HG02840 (cell line): ENCODE measurements around the gene ARL6IP5.

Experiments
- ATAC-seq: cut with Tn5 transposase; IDR thresholded peaks from one replicate; pipeline ENCODE4 v1.9.1; 2021; ENCODE audit warnings: mild to moderate bottlenecking, moderate library complexity, moderate number of reproducible peaks; ENCODE audit not compliant: unreplicated experiment, low FRiP score

Gene ARL6IP5

DNA sequence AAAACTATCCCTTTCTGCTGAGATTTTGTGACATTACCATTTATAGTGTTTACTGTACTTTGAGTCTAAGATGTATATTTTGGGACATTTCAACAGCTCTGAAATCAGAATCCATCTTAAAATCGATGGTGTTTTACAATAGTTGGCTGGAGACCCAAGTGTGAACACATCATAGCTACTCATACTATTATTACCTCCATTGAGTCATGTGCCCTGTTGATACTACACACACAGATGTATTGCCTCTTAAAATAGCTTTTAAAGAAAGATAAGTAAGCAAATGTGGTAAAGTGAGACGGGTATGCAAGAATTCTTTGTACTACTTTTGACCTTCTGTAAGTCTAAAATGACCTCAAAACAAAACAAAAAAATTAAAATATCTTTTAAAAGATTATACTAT lies 31.0 kb downstream of the ARL6IP5 start:
- no peak for ATAC-seq

DNA sequence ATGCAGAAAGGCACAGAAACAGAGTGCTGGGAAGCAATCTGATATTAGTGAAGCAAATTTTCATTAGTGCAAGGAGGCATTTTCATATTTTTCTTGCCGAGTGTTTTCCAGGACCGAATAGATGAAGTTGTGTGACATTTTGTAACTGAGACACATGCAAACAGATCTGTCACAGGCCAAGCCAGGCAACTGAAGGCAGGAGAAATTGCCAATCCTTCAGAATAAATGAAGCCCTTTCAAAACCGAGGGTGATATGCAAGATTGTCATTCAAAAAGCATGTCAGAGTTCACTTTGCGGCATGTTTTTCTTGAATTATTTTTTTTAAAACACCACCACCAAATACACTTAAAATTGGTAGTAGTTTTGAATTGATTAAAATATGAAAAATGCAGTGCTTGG lies 31.4 kb downstream of the ARL6IP5 start:
- no peak for ATAC-seq

DNA sequence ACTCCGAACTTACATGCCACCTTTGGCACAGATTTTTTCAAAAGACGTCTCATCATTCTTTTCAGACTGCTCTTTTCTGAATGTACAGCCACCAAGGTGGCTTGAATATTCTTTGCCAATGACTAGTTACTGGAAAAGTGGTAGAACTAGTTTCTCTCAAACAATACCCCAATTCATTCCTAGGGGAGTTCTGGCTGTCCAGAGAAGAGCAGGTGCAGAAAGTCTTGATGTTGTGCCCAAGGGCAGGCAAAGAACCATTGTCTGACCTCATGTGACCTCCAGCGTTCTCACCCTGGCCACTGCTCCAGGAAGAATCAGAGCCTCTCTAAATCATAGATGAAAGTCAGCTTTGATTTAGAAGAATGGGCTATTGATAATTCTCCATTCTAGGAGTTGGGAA lies 32.2 kb downstream of the ARL6IP5 start:
- no peak for ATAC-seq

DNA sequence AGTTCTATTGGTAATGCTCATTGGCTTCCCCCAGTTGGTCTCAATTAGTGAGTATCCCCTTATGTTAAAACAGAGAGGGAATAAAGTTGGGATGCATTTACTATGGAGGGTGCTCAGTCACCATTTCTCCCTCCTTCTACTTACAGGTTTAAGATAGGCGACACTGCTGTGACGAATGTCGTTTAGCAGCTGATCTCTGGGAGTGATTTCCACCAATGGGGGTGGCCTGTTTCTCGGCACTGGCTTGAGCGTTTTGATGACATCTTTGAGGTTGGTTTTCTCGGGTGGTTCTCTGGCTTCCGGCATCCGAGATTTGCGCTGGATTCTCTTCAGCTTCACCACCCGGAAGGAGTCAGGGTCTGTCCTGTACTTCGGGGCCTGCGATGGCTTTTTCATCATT lies 33.8 kb downstream of the ARL6IP5 start:
- no peak for ATAC-seq

DNA sequence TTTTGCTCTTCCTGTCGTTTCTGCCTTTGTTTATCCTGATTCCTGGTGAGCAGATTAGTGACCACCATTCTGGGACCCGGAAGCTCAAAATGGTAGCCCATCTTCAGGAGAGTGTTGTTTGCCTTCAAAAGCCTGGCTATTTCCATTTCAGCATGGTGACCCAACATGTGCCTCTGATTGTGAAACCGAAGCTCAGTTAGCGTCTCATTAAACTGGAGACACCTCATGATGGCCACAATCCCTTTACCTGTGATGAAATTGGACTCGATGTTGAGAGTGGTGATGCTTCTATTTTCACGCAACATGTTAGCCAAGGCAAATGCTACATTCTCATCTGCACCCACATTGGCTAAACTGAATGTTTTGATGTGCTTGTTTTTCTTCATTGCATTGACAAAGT lies 34.4 kb downstream of the ARL6IP5 start:
- no peak for ATAC-seq

DNA sequence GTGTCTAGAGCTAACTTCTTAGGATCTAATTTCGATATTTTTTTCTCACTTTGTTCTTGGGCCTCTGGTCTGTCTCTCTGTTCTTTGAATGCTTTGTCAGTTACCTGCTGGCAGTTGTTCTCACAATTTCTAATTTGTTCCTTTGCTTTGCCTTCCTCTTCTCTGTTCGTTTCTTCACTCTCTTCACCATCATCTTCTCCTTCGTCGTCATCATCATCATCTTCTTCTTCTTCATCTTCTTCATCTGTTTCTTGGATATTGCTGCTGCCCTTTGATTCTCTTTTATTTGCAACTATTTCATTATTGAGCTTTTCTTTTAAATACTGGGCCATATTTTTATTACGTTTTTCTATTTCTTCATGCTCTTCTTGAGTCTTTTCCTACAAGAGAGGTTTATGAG lies 34.9 kb downstream of the ARL6IP5 start:
- ATAC-seq: no peak

DNA sequence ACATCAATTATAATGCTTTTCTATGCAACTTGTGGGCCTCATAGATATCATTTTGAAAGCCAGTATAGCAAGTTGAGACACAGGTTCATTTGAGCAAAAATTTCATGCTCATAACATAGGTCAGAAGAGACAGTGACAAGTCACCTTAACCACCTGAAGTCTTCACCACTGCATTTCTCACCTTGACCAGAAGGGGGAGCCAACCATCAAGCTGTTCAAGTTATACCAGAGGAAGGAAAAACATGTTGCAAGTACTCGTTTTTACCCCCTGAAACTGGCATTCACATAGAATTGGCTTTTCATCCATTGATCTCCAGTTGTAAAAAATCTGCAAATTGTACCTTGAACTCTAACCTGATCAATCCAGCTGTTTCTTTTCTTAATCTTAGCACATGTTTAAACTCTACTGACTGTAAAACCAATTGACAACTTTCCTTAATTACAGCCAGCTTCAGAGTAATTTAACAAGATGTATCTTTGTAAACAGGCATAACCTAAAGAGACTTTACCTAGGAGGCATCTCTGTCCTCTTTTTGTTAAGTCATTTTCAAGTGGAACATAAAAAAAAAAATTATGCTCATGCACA lies 36.2 kb downstream of the ARL6IP5 start:
- ATAC-seq: peak; percentile 79

DNA sequence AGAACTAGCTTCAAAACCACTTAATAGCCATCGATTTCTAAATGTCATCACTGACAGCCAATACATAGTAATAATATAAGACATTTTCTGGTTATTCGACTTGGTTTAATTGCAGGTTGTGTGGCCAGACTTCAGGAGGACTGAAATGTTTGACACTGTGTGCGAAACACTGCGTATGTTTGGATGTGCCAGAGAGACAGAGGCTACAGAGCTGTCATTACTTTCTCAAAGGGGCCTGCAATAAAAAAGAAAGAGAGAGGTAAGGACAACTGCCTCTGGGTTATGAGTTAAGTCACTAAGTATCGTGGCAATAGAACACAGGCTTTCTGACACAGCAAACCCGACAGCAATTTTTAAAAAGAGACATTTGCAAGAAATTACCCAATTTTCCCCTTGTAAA lies 36.8 kb downstream of the ARL6IP5 start:
- no peak for ATAC-seq

DNA sequence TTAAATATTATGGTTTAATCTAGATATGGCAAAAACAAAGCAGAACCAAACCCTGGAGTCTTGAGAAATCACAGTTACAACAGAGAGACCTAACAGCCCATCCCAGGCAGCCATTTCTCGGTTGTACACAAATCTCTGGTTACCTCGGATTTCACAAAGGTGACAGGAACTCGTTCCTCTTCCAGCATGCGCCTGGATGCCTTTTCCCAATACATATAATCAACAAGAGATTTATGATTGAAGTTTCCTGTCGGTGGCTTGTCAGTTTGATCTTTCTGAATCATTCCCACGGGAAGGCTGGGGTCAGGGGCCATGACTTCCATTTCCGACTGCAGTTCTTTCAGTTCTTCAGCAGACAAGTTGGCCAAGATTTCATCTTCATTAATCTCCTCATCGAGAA lies 37.2 kb downstream of the ARL6IP5 start:
- ATAC-seq: no peak

DNA sequence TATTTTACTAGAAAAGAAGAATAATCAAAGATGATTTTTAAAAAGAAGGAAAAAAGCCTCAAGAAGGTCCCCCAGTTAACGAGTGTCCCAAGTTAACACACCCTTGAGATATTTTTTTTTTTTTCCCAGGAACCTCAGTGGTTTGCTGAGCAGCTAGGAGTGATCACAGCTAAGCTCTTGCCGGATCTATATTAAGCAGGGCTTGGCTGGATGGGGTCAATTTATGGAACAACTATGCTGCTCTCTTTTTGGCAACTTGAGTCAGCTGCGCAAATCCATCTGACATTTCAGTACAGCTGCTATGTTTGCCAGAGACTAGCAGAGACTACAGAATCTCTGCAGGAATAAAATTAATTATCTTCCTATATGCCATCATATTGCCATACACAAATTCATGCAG lies 37.7 kb downstream of the ARL6IP5 start, which contains the start of gene LMOD3:
LMOD3 (minus strand) TSS at position 193 of the 400 bp plus-strand sequence. CDS start 209 bp downstream, outside the sequence.
- ATAC-seq: no peak

DNA sequence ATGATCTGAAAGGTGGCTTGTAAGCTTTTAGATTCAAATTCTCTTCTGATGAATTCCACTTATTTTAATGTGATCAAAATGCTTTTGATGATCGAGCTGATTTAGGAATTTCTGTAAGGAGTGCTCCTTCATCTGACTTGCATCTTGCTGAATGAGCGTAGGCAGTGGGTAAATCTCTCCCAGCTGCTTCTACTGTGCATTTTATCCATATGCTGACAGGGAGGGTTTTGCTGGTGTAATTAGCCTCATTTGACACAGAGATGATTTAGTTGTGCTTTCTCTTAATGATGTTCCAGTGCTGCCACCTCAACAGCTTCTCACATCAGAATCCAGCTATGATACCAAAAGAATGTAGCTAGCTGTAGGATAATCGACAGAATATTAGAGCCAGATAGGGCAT lies 41.5 kb downstream of the ARL6IP5 start:
- no peak for ATAC-seq

DNA sequence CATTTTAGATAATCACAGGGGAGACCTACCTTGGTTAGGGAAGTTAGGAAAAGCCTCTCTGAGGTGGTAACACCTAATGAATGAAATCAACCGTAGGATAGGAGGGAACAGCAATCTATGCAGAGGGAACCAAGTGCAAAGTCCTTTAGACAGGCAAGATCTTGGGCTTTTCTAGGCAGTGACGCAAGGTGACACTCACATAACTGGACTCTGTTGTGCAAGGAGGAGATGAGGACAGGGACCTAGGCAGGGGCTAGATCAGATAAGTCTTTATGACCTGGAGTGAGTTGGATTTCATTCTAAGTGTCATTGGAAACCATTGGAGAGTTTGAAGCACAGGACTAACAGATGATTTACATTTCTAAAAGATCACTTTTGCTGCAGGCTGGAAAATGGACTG lies 42.3 kb downstream of the ARL6IP5 start:
- ATAC-seq: no peak

DNA sequence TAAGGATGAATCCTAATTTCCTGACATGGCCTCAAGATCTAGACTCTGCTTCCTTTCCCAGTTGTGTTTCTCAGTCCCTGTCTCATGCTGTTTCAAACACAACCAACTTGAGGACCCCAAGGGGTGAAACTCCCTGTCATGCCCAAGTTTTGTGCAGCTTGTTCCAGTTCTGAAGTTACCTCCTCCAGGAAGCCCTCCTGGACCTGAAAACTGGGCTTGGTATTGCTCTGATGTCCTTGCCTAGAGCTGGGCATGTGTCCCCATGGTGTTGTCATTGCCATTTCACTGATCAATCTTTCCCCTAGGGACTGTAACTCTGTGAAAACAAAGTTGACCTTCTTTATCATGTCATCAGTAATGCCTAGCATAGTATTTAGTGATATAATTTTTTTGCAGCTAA lies 43.8 kb downstream of the ARL6IP5 start:
- no peak for ATAC-seq

DNA sequence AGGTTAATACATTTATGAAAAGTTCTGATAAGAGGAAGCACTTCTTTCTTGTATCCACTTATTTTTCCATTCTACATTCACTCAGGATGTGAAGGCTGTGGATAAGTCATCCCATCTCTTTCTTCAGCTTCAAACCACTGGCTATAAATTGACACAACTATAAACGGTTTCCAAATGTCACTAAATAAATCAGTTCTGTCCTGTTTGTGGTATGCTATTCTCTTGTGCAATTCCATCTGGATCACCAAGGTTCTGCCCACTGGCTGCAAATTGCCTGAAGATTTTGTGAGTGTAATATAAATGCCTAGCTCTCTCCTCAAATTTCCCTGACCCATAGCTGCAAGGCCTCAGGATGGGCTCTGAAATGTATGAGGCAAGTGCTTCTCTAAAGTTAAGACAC lies 44.8 kb downstream of the ARL6IP5 start:
- ATAC-seq: no peak

DNA sequence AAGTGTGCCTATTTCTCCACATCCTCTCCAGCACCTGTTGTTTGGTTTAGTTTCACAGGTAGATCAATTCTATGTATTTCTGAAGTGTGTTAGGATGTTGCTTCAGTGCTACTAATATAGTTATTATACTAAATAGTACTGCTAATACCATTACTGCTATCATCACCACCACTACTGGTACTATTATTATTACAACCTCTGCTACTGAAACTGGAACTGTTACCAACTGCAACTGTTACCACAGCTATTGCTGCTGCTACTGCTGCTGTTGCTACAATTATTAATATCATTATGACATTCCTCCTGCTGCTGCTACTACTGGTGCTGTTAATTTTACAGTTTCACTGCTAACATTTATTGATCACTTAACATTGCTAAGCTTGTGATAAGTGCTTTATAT lies 46.0 kb downstream of the ARL6IP5 start:
- peak; percentile 63 for ATAC-seq

DNA sequence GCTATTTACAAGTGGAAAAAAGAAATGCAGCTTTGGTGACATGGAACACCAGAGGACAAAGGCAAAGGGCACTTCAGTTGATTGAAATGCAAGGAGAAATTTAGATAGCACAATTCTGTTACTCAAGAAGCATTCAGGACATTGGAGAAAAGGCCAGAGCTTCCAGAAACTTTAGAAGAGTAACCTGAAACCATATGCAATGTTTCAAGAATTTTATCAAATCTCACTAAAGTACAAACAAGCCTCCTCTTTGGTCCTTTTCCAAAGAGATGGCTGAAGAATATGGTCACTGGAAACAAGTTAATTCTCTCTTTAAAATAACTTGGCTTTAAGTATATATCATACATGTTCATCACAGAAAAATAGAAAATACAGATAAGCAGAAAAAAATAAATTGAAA lies 52.3 kb downstream of the ARL6IP5 start:
- no peak for ATAC-seq

DNA sequence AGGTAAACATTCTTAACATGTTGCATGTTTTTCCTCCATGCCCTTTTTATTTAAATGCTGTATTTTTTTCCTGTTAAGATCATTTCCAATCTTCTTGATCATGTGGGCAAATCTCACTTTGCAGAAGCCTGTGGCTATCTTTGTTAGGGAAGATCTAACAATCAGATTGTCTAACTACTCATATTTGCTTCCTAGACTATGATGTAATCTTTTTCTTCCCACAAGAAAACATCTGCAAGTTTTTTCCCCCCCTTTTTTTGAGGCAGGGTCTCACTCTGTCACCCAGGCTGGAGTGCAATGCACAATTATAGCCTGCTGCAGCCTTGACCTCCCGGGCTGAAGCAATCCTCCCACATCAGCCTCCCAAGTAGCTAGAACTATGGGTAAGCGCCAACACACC lies 52.7 kb downstream of the ARL6IP5 start:
- ATAC-seq: no peak

DNA sequence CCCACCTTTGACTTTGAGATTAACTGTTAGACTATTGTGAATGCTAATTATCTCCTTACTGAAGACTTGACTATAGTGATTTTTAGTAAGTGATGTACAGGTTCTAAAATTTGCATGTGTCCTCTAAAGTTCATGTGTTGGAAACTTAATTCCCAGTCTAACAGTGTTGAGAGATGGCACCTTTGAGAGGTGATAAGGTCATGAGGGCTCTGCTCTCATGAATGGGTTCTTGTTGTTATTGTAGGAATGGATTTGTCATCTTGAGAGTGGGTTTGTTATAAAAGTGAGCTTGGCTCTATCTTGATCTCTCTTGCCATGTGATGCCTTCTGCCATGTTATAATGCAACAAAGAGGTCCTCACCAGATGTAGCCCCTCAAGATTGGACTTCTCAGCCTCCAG lies 56.6 kb downstream of the ARL6IP5 start:
- ATAC-seq: no peak

DNA sequence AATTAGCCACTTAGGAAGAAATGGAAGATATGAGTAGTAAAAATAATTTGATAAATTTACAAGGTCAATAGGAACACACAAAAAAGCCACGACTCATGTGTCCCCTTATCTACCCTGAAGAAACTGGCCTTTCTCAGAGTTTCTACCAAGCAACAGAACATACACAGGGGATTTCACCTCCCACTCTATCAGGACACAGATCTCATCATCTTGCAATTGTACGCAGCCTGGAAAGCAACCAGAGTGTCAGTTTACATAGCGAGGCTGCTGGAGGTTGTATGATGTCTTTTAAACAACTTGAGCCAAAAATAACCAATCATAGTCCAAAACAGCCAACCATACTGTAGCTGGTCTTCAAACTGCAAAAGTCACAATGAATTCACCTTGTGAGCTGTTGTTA lies 57.4 kb downstream of the ARL6IP5 start:
- ATAC-seq: no peak

DNA sequence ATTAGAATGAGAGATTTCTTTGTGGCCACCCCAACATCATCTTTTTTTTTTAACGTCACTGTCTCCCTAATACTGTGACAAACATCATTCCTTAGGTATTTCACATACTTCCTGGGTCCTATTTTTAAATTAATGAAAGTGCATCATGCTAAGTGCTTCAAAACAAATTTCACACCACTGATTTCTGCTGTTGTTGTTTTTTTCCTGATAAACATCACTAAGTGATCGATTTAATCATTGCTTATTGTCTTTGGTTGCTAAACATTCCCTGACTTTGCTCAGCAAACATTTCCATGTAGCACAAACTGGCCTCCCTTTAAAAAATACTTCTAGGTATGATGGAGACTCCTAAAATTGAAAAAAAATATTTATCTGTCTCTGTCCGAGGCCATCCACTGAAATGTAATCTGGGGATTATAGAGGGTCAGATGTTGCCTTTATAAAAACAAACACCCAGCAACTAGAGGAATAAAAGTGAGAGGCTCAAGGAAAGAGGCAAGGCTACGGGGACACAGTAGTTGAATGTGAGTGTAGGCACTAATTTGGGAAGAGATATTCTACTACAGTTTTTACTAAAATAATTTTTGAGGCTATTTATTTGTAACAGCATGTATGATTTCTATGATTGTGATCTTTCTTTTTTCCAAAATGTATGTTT lies 58.2 kb downstream of the ARL6IP5 start:
- no peak for ATAC-seq

DNA sequence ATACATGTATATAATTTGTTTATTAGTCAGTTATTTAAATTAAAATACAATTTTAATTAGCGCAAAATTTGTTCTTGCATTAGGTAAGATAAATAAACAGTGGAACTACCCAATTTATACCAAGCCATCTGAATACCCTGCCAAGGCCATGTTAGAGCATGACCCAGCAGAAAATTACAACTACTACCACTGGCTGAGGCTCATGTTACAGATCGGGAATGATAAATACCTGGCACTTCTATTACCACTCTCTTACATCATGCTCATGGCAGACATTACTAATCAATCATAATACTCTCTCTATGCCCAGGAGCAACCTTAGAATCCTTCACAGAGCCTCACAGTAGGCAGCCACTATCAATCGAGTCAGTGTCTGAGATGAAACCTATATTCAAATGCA lies 58.9 kb downstream of the ARL6IP5 start:
- no peak for ATAC-seq

DNA sequence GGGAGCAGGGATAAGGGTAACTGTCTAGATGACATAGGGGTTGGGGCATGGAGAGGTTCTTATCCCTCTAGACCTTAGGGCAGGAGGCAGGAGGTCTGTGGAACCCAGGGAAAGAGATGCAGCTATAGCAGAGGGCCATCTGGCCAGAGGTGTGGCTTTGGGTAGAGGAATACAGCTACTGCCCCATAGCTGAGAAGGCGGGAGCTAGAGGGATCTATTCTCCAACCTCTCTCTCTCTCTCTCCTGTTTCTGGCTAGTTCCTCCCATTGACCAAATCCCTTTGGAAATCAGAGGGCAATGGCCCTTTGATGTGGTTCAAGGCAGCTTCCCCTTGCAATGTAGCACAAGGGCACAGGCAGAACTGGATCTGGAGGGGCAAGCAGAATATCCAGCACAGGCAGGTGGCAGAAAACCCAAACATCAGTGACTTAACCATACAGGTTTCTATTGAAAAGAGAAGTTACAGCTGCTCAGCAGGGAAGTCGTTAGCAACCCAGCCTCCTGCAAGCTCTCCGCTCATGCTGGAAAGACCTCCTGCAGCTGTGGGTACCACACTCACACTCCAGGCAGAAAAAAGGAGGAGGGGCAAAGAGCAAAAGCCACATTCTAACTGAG lies 60.0 kb downstream of the ARL6IP5 start:
- ATAC-seq: no peak
